ENCODE data around the gene PPA2. TPM values are rescaled to one million over a fixed set of nuclear protein-coding genes. Genes with fewer than 3 reads are reported as not detected.

The PPA2 gene
- polyA plus RNA-seq, 1 donor from 2014 or later, result 151 TPM

DNA sequence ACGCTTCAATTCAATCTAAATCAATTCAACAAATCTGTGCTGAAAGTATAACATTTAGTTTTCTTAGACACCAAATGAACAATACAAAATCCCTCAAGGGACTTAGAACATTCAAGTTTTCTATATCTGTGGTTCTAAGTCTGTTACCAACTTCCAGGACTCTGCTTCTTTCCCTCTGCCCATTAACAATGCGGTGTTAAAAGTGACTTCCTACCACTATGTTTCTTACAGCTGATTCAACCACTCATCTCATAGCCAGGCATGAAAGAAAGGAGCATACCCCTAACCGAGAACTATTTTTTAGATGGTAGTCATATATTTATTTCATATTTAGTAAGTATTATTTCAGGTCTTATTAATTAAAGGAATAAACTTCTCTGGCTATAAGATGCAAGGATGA is 38.9 kb downstream of the PPA2 start:
- H3K4me2 ChIP-seq (ENCODE audit: low read length), result no peak overlapping the region
- H4K20me1 ChIP-seq (ENCODE audit: insufficient read depth), result no peaks in the 10 kb centered on the region
- H3K9me3 ChIP-seq (ENCODE audit: low read length), result no peaks in the 10 kb centered on the region
- H2AFZ ChIP-seq (ENCODE audit: low read depth, low read length), result no peak overlapping the region
- no peaks in the 10 kb centered on the region for H3K27me3 ChIP-seq (ENCODE audit: insufficient read depth, low read depth, low read length)
- H3K4me3 ChIP-seq (ENCODE audit: low read length), result no peak overlapping the region
- no peak overlapping the region for H3K27ac ChIP-seq (ENCODE audit: low read length)
- no peak overlapping the region for H3K9ac ChIP-seq (ENCODE audit: low read length)
- H3K36me3 ChIP-seq (ENCODE audit: insufficient read depth, low read length), result peaks cover 12% of the 10 kb centered on the region
- TF ChIP-seq RAD21 (conservative IDR thresholded peaks at IDR 0.05), result no peak
- TF ChIP-seq EZH2 (IDR thresholded peaks at IDR 0.05; ENCODE audit: borderline replicate concordance, insufficient read depth, low read length, poor library complexity, severe bottlenecking), result no peak
- TF ChIP-seq, protein P1, sequence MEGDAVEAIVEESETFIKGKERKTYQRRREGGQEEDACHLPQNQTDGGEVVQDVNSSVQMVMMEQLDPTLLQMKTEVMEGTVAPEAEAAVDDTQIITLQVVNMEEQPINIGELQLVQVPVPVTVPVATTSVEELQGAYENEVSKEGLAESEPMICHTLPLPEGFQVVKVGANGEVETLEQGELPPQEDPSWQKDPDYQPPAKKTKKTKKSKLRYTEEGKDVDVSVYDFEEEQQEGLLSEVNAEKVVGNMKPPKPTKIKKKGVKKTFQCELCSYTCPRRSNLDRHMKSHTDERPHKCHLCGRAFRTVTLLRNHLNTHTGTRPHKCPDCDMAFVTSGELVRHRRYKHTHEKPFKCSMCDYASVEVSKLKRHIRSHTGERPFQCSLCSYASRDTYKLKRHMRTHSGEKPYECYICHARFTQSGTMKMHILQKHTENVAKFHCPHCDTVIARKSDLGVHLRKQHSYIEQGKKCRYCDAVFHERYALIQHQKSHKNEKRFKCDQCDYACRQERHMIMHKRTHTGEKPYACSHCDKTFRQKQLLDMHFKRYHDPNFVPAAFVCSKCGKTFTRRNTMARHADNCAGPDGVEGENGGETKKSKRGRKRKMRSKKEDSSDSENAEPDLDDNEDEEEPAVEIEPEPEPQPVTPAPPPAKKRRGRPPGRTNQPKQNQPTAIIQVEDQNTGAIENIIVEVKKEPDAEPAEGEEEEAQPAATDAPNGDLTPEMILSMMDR (IDR thresholded peaks at IDR 0.05; ENCODE audit: poor library complexity, severe bottlenecking), result no peak
- TF ChIP-seq, protein P2, sequence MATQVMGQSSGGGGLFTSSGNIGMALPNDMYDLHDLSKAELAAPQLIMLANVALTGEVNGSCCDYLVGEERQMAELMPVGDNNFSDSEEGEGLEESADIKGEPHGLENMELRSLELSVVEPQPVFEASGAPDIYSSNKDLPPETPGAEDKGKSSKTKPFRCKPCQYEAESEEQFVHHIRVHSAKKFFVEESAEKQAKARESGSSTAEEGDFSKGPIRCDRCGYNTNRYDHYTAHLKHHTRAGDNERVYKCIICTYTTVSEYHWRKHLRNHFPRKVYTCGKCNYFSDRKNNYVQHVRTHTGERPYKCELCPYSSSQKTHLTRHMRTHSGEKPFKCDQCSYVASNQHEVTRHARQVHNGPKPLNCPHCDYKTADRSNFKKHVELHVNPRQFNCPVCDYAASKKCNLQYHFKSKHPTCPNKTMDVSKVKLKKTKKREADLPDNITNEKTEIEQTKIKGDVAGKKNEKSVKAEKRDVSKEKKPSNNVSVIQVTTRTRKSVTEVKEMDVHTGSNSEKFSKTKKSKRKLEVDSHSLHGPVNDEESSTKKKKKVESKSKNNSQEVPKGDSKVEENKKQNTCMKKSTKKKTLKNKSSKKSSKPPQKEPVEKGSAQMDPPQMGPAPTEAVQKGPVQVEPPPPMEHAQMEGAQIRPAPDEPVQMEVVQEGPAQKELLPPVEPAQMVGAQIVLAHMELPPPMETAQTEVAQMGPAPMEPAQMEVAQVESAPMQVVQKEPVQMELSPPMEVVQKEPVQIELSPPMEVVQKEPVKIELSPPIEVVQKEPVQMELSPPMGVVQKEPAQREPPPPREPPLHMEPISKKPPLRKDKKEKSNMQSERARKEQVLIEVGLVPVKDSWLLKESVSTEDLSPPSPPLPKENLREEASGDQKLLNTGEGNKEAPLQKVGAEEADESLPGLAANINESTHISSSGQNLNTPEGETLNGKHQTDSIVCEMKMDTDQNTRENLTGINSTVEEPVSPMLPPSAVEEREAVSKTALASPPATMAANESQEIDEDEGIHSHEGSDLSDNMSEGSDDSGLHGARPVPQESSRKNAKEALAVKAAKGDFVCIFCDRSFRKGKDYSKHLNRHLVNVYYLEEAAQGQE (IDR thresholded peaks at IDR 0.05; ENCODE audit: borderline replicate concordance), result no peak
- no peak for TF ChIP-seq EP300 (conservative IDR thresholded peaks at IDR 0.05; ENCODE audit: poor library complexity, severe bottlenecking)
- TF ChIP-seq SMC3 (conservative IDR thresholded peaks at IDR 0.05; ENCODE audit: poor library complexity), result no peak
- no peak for TF ChIP-seq TAF1 (IDR thresholded peaks at IDR 0.05; ENCODE audit: low read depth)
- TF ChIP-seq MXI1 (conservative IDR thresholded peaks at IDR 0.05; ENCODE audit: poor library complexity, severe bottlenecking), result no peak
- no peak for TF ChIP-seq POLR2AphosphoS5 (IDR thresholded peaks at IDR 0.05)
- no peaks in the 10 kb centered on the region for H3K79me2 ChIP-seq (replicated peaks; ENCODE audit: insufficient read depth, low read length)
- no peaks in the 10 kb centered on the region for H3F3A ChIP-seq (ENCODE audit: insufficient read depth, low read length, poor library complexity, severe bottlenecking)
- H3K9me2 ChIP-seq (ENCODE audit: insufficient read depth, low read length), result no peaks in the 10 kb centered on the region

DNA sequence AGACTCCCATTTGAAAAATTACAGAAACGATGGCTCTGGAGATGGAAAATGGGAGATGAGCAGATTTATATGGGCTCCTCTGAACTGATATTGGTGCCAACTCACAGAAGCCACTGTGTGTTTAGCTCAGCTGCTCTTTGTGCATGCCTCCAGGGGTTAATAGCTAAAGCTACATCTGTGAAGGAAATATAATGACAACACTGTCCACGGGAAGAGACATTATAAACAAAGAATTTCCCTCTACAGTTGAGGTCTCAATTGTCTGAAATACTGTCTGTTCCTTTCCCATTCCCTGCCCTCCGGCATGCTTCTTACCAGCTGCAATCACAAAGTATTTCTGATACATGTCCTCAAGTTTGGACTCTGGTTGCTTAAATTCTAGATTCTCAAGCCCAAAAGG is 40.4 kb downstream of the PPA2 start:
- Histone ChIP-seq H2AFZ (ENCODE audit: low read depth, low read length) (no peak overlapping the region), H3K27me3 (ENCODE audit: insufficient read depth, low read depth, low read length) (no peaks in the 10 kb centered on the region), H3K36me3 (ENCODE audit: insufficient read depth, low read length) (peaks cover 12% of the 10 kb centered on the region), H3K9ac (ENCODE audit: low read length) (no peak overlapping the region), H4K20me1 (ENCODE audit: insufficient read depth) (no peaks in the 10 kb centered on the region), H3K4me2 (ENCODE audit: low read length) (no peak overlapping the region), H3K79me2 (replicated peaks; ENCODE audit: insufficient read depth, low read length) (no peaks in the 10 kb centered on the region), H3F3A (ENCODE audit: insufficient read depth, low read length, poor library complexity, severe bottlenecking) (no peaks in the 10 kb centered on the region), H3K9me3 (ENCODE audit: low read length) (no peaks in the 10 kb centered on the region), H3K9me2 (ENCODE audit: insufficient read depth, low read length) (no peaks in the 10 kb centered on the region), H3K4me3 (ENCODE audit: low read length) (no peak overlapping the region), H3K27ac (ENCODE audit: low read length) (no peak overlapping the region)
- TF ChIP-seq EZH2 (IDR thresholded peaks at IDR 0.05; ENCODE audit: borderline replicate concordance, insufficient read depth, low read length, poor library complexity, severe bottlenecking) (no peak), POLR2AphosphoS5 (IDR thresholded peaks at IDR 0.05) (no peak), MXI1 (conservative IDR thresholded peaks at IDR 0.05; ENCODE audit: poor library complexity, severe bottlenecking) (no peak), SMC3 (conservative IDR thresholded peaks at IDR 0.05; ENCODE audit: poor library complexity) (no peak), TAF1 (IDR thresholded peaks at IDR 0.05; ENCODE audit: low read depth) (no peak), RAD21 (conservative IDR thresholded peaks at IDR 0.05) (no peak), EP300 (conservative IDR thresholded peaks at IDR 0.05; ENCODE audit: poor library complexity, severe bottlenecking) (no peak)
- TF ChIP-seq, protein P1 (IDR thresholded peaks at IDR 0.05; ENCODE audit: poor library complexity, severe bottlenecking), result no peak
- TF ChIP-seq, protein P2 (IDR thresholded peaks at IDR 0.05; ENCODE audit: borderline replicate concordance), result no peak

Measured in neural cell (in vitro differentiated cells).